HEK293 (cell line): ENCODE data around the gene NOC2L.

Experiments used
- CTCF ChIP-seq: fragments of 450-650 bp; formaldehyde crosslinking; IDR thresholded peaks from 2 replicates; pipeline ENCODE4 v1.5.1; 2016; ENCODE audit warnings: missing biosample characterization, missing genetic modification characterization
- FEZF1 ChIP-seq: fragments of 450-650 bp; formaldehyde crosslinking; IDR thresholded peaks from 2 replicates; pipeline ENCODE4 v1.5.1; 2016; ENCODE audit warnings: missing biosample characterization, missing genetic modification characterization
- HOXD13 ChIP-seq: sonication (generic); formaldehyde crosslinking; IDR thresholded peaks from 2 replicates; pipeline ENCODE4 v1.8.0; 2022; ENCODE audit warnings: missing genetic modification reagents, borderline replicate concordance
- REST ChIP-seq: fragments of 450-650 bp; formaldehyde crosslinking; IDR thresholded peaks from 2 replicates; pipeline ENCODE4 v1.5.1; 2016; ENCODE audit warnings: missing biosample characterization, missing genetic modification characterization
- ZBTB26 ChIP-seq: fragments of 450-650 bp; formaldehyde crosslinking; optimal IDR thresholded peaks from 2 replicates; pipeline ENCODE3; 2016; ENCODE audit warnings: missing biosample characterization, mild to moderate bottlenecking, missing genetic modification characterization
- ZBTB8A ChIP-seq: fragments of 450-650 bp; formaldehyde crosslinking; IDR thresholded peaks from 2 replicates; pipeline ENCODE4 v1.5.1; 2016; ENCODE audit warnings: missing biosample characterization, missing genetic modification characterization
- ZEB2 ChIP-seq: fragments of 450-650 bp; formaldehyde crosslinking; IDR thresholded peaks from 2 replicates; pipeline ENCODE4 v1.5.1; 2016; ENCODE audit warnings: missing biosample characterization, missing genetic modification characterization
- ZNF274 ChIP-seq, 2 experiments: fragments of 200-500 bp in 1 of 2; fragments of 450-650 bp in 1 of 2; sonication (Bioruptor generic) in 1 of 2; formaldehyde crosslinking in 1 of 2; IDR thresholded peaks; 2 replicates each; pipeline versions ENCODE4 v1.5.1 to v1.6.1; 2014 to 2016; ENCODE audit warnings: borderline replicate concordance in 1 of 2, inconsistent platforms in 1 of 2, low read length in 1 of 2, missing biosample characterization in 1 of 2, missing genetic modification characterization in 1 of 2
- ZNF350 ChIP-seq: fragments of 450-650 bp; formaldehyde crosslinking; IDR thresholded peaks from 2 replicates; pipeline ENCODE4 v1.5.0; 2017; ENCODE audit warnings: missing biosample characterization, mild to moderate bottlenecking, missing genetic modification characterization
- ZNF777 ChIP-seq: fragments of 450-650 bp; formaldehyde crosslinking; IDR thresholded peaks from 2 replicates; pipeline ENCODE4 v1.5.1; 2017; ENCODE audit warnings: missing biosample characterization, missing genetic modification characterization, borderline replicate concordance
- ZNF830 ChIP-seq: fragments of 450-650 bp; IDR thresholded peaks from 2 replicates; pipeline ENCODE4 v1.5.0; 2018; ENCODE audit warnings: missing biosample characterization, missing genetic modification characterization, low read depth, mild to moderate bottlenecking, moderate library complexity

GRCh38 chr1:903721-904271 is 55.3 kb downstream of the NOC2L start:
- TF ChIP-seq ZEB2 (tag by site-specific recombination) (no peak), ZBTB8A (tag by site-specific recombination) (no peak), ZNF350 (tag by site-specific recombination) (no peak), REST (tag by site-specific recombination) (no peak), CTCF (tag by site-specific recombination) (no peak), HOXD13 (CRISPR knock-in tag) (no peak), ZNF777 (tag by site-specific recombination) (no peak), FEZF1 (no peak), ZNF830 (no peak), ZNF274 (IDR thresholded peaks at IDR 0.05; ENCODE audit: low read length) (no peak), ZNF274 (tag by site-specific recombination; IDR thresholded peaks at IDR 0.05; ENCODE audit: borderline replicate concordance) (no peak), ZBTB26 (tag by site-specific recombination) (no peak)
